Stimulated activated CD8-positive, alpha-beta memory T cell treated with anti-CD3 and anti-CD28 coated beads, Interleukin-15, amount 100 ng/mL, for 24 hours (primary cell): ENCODE measurements around the gene INPP4A.

Experiments used
- DNase-seq: peaks from one replicate; pipeline ENCODE4 v3.0.0-alpha.2; 2020; ENCODE audit warnings: low read depth

INPP4A gene

GRCh38 chr2:98496750-98497493 lies 52.3 kb downstream of the INPP4A start:
- DNase-seq = no peak

GRCh38 chr2:98498703-98499440 lies 54.2 kb downstream of the INPP4A start:
- DNase-seq = no peak

GRCh38 chr2:98500561-98500960 lies 55.9 kb downstream of the INPP4A start:
- DNase-seq = no peak

- no peak for DNase-seq
Measured at GRCh38 chr2:98501223-98501622, 56.6 kb downstream of the INPP4A start.

GRCh38 chr2:98501876-98502275 lies 57.2 kb downstream of the INPP4A start:
- no peak for DNase-seq

- no peak for DNase-seq
Measured at GRCh38 chr2:98502556-98503335, 58.1 kb downstream of the INPP4A start.

- no peak for DNase-seq
Measured at GRCh38 chr2:98503481-98504105, 58.9 kb downstream of the INPP4A start.

GRCh38 chr2:98504381-98505109 lies 59.9 kb downstream of the INPP4A start:
- DNase-seq = no peak

GRCh38 chr2:98505311-98505808 lies 60.7 kb downstream of the INPP4A start:
- no peak for DNase-seq

- DNase-seq = no peak
Measured at GRCh38 chr2:98505971-98506664, 61.5 kb downstream of the INPP4A start.

- DNase-seq = no peak
Measured at GRCh38 chr2:98506881-98507280, 62.2 kb downstream of the INPP4A start.

- no peak for DNase-seq
Measured at GRCh38 chr2:98507461-98507860, 62.8 kb downstream of the INPP4A start.

- no peak for DNase-seq
Measured at GRCh38 chr2:98507891-98508708, 63.4 kb downstream of the INPP4A start.

- no peak for DNase-seq
Measured at GRCh38 chr2:98508709-98509066, 64.0 kb downstream of the INPP4A start.

- DNase-seq = no peak
Measured at GRCh38 chr2:98509542-98510321, 65.1 kb downstream of the INPP4A start.

GRCh38 chr2:98510322-98510662 lies 65.6 kb downstream of the INPP4A start:
- no peak for DNase-seq

GRCh38 chr2:98511981-98512380 lies 67.3 kb downstream of the INPP4A start:
- no peak for DNase-seq

GRCh38 chr2:98512699-98513098 lies 68.0 kb downstream of the INPP4A start:
- DNase-seq = no peak

GRCh38 chr2:98514096-98514639 lies 69.5 kb downstream of the INPP4A start:
- DNase-seq = no peak
